Keratinocyte (primary cell): ENCODE data around the gene MYL4.

Experiments
- EZH2 ChIP-seq: IDR thresholded peaks from one replicate; pipeline ENCODE4 v1.6.1; 2012; ENCODE audit warnings: inconsistent platforms, mild to moderate bottlenecking, low read length, moderate library complexity
- TF ChIP-seq, protein P1 (sequence below), 3 experiments: IDR thresholded peaks in 1 of 3; conservative IDR thresholded peaks in 1 of 3; optimal IDR thresholded peaks in 1 of 3; 2 replicates in 2 of 3; 3 replicates in 1 of 3; pipeline versions ENCODE3 to v1.5.1; 2011; ENCODE audit warnings: low read length in 3 of 3, mild to moderate bottlenecking in 3 of 3, moderate library complexity in 2 of 3, control low read depth in 1 of 3, inconsistent platforms in 1 of 3; ENCODE audit not compliant: insufficient read depth in 2 of 3; ENCODE audit errors: extremely low read depth in 1 of 3

DNA sequence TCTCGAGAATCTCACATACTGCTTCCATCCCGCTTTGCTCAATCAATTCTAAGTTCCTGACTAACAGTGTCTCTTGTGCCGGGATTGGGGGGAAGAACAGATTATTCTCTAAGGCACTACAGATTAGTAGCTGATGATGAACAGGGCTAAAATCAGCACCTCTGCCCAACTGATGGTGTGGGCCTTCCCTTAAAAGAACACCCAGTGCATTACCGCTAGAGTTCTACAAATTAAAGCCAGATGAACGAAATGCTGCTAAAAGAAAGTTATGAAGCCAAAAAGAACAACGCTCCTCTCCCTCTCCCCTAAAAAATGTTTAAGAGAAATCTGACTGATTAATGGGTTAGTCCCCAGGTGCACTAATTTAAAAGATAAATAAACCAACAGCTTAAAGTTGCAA, 24.5 kb upstream of the MYL4 start:
- TF ChIP-seq EZH2, result no peak
- TF ChIP-seq, protein P1, sequence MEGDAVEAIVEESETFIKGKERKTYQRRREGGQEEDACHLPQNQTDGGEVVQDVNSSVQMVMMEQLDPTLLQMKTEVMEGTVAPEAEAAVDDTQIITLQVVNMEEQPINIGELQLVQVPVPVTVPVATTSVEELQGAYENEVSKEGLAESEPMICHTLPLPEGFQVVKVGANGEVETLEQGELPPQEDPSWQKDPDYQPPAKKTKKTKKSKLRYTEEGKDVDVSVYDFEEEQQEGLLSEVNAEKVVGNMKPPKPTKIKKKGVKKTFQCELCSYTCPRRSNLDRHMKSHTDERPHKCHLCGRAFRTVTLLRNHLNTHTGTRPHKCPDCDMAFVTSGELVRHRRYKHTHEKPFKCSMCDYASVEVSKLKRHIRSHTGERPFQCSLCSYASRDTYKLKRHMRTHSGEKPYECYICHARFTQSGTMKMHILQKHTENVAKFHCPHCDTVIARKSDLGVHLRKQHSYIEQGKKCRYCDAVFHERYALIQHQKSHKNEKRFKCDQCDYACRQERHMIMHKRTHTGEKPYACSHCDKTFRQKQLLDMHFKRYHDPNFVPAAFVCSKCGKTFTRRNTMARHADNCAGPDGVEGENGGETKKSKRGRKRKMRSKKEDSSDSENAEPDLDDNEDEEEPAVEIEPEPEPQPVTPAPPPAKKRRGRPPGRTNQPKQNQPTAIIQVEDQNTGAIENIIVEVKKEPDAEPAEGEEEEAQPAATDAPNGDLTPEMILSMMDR (optimal IDR thresholded peaks at IDR 0.05 in 1 of 3, IDR thresholded peaks at IDR 0.05 in 1 of 3, conservative IDR thresholded peaks at IDR 0.05 in 1 of 3; ENCODE audit: extremely low read depth in 1 of 3, insufficient read depth in 2 of 3, low read length in 3 of 3), result no peak
